Caco-2 (cell line): Measurements from ENCODE around the gene DTNB. TPM values are rescaled to one million over a fixed set of nuclear protein-coding genes. Genes with fewer than 3 reads are reported as not detected.

Source experiments
- BruUV-seq: library from RNA; stranded (reverse); fragments of 400-500 nt; replicated peaks from 2 replicates; lab custom pipeline; 2021; lab: Mats Ljungman, UMichigan
- CTCF ChIA-PET: fragments of 300-600 bp; sonication (Branson Sonifier 250); formaldehyde crosslinking; loops from one replicate; lab custom pipeline; 2022; ENCODE audit warnings: antibody characterized with exemption; lab: Charles Lee
- POLR2A ChIA-PET: fragments of 300-600 bp; sonication (Branson Sonifier 250); formaldehyde crosslinking; loops from one replicate; lab custom pipeline; 2022; ENCODE audit warnings: antibody characterized with exemption; lab: Charles Lee
- DNase-seq, 2 experiments: peaks; one replicate each; pipeline versions ENCODE4 v3.0.0 to v3.0.0-alpha.2; 2020 to 2022
- H3K27me3 ChIP-seq: replicated peaks from 2 replicates; pipeline ENCODE4 v1.6.0; 2011; ENCODE audit warnings: low read length; ENCODE audit not compliant: control insufficient read depth, insufficient read depth
- H3K36me3 ChIP-seq: 2 replicates; pipeline ENCODE4 v1.5.1; 2011; ENCODE audit warnings: low read length; ENCODE audit not compliant: control insufficient read depth, insufficient read depth
- H3K4me1 ChIP-seq: fragments of 250-450 bp; sonication (Bioruptor Pico); 2 replicates; pipeline ENCODE4 v1.5.1; 2020; ENCODE audit warnings: mild to moderate bottlenecking
- H3K4me3 ChIP-seq: 2 replicates; pipeline ENCODE4 v1.5.1; 2011; ENCODE audit warnings: low read depth, mild to moderate bottlenecking, control low read depth, low read length
- H3K9me3 ChIP-seq: fragments of 250-450 bp; sonication (Bioruptor Pico); 2 replicates; pipeline ENCODE4 v1.5.1; 2020; ENCODE audit warnings: mild to moderate bottlenecking, moderate library complexity
- H3K27ac Mint-ChIP-seq: one replicate; pipeline ENCODE4 v1.8.0; 2022; ENCODE audit warnings: mixed read lengths; ENCODE audit not compliant: unreplicated experiment
- H3K27me3 Mint-ChIP-seq: one replicate; pipeline ENCODE4 v1.8.0; 2022; ENCODE audit warnings: mixed read lengths; ENCODE audit not compliant: insufficient read depth, unreplicated experiment
- H3K36me3 Mint-ChIP-seq: one replicate; pipeline ENCODE4 v1.8.0; 2022; ENCODE audit warnings: mild to moderate bottlenecking, mixed read lengths; ENCODE audit not compliant: insufficient read depth, unreplicated experiment
- H3K4me1 Mint-ChIP-seq: one replicate; pipeline ENCODE4 v1.8.0; 2022; ENCODE audit warnings: low read depth, mixed read lengths; ENCODE audit not compliant: unreplicated experiment
- H3K4me3 Mint-ChIP-seq: one replicate; pipeline ENCODE4 v1.8.0; 2022; ENCODE audit warnings: mild to moderate bottlenecking, moderate library complexity, mixed read lengths; ENCODE audit not compliant: unreplicated experiment
- H3K9me3 Mint-ChIP-seq: one replicate; pipeline ENCODE4 v1.8.0; 2022; ENCODE audit warnings: mixed read lengths; ENCODE audit not compliant: unreplicated experiment
- CTCF ChIP-seq, 2 experiments: fragments of 200-600 bp in 1 of 2; IDR thresholded peaks; 1 replicate in 1 of 2; 2 replicates in 1 of 2; pipeline versions ENCODE4 v1.5.1 to v1.8.0; 2011 to 2022; ENCODE audit warnings: antibody characterized with exemption in 1 of 2, control low read depth in 1 of 2, inconsistent platforms in 1 of 2, low read depth in 1 of 2, low read length in 1 of 2, mild to moderate bottlenecking in 1 of 2, moderate library complexity in 1 of 2; ENCODE audit not compliant: insufficient read depth in 1 of 2, severe bottlenecking in 1 of 2, unreplicated experiment in 1 of 2
- intact Hi-C: fragments of 100-400 bp; cut with micrococcal nuclease; formaldehyde crosslinking; loops from one replicate; pipeline ENCODE4 v1.10.0; 2022; ENCODE audit not compliant: unreplicated experiment
- total RNA-seq: library from RNA; stranded (reverse); gene quantifications from 2 replicates; pipeline ENCODE4 v1.2.3, GENCODE V29; 2022

DTNB gene
- total RNA-seq, 1 experiment from 2014 or later = 50.4 TPM

- no peak for TF ChIP-seq CTCF (IDR thresholded peaks at IDR 0.05; ENCODE audit: insufficient read depth in 1 of 2, low read depth in 1 of 2, low read length in 1 of 2, severe bottlenecking in 1 of 2, unreplicated experiment in 1 of 2)
- intact Hi-C loops = no loop called here
- no peak overlapping the region for H3K4me3 Mint-ChIP-seq
- ChIA-PET CTCF (no interaction called here), POLR2A (no interaction called here)
- H3K9me3 Mint-ChIP-seq = no peaks in the 10 kb centered on the region
- DNase-seq = no peak
- H3K4me1 Mint-ChIP-seq = peaks cover 19% of the 10 kb centered on the region
- H3K36me3 Mint-ChIP-seq = peaks cover 5% of the 10 kb centered on the region
- no peak overlapping the region for H3K27ac Mint-ChIP-seq
- H3K27me3 Mint-ChIP-seq = no peaks in the 10 kb centered on the region
- Histone ChIP-seq H3K4me3 (no peak overlapping the region), H3K36me3 (no peaks in the 10 kb centered on the region; the same call in 1 of the 2 replicates), H3K27me3 (no peaks in the 10 kb centered on the region), H3K9me3 (no peaks in the 10 kb centered on the region), H3K4me1 (no peaks in the 10 kb centered on the region)
- BruUV-seq = no TSS peak
Measured at GRCh38 chr2:25588576-25588975, 84.8 kb downstream of the DTNB start.

- Mint-ChIP-seq H3K4me1 (peaks cover 19% of the 10 kb centered on the region), H3K9me3 (no peaks in the 10 kb centered on the region), H3K4me3 (no peak overlapping the region), H3K27me3 (no peaks in the 10 kb centered on the region), H3K27ac (no peak overlapping the region), H3K36me3 (peaks cover 10% of the 10 kb centered on the region)
- no peak for DNase-seq
- Histone ChIP-seq H3K4me1 (no peaks in the 10 kb centered on the region), H3K27me3 (no peaks in the 10 kb centered on the region), H3K4me3 (no peak overlapping the region), H3K9me3 (no peaks in the 10 kb centered on the region), H3K36me3 (no peaks in the 10 kb centered on the region; the same call in 1 of the 2 replicates)
- TF ChIP-seq CTCF (IDR thresholded peaks at IDR 0.05; ENCODE audit: insufficient read depth in 1 of 2, low read depth in 1 of 2, low read length in 1 of 2, severe bottlenecking in 1 of 2, unreplicated experiment in 1 of 2) = no peak
- intact Hi-C loops = no loop called here
- POLR2A ChIA-PET = no interaction called here
- no TSS peak for BruUV-seq
- CTCF ChIA-PET = no interaction called here
Measured at GRCh38 chr2:25587361-25587760, 86.0 kb downstream of the DTNB start.

GRCh38 chr2:25586726-25587144, 86.6 kb downstream of the DTNB start:
- no peak for DNase-seq
- H3K4me3 ChIP-seq = no peak overlapping the region
- intact Hi-C loops = no loop called here
- H3K36me3 ChIP-seq = no peaks in the 10 kb centered on the region; the same call in 1 of the 2 replicates
- no peak overlapping the region for H3K4me3 Mint-ChIP-seq
- no peak for TF ChIP-seq CTCF (IDR thresholded peaks at IDR 0.05; ENCODE audit: insufficient read depth in 1 of 2, low read depth in 1 of 2, low read length in 1 of 2, severe bottlenecking in 1 of 2, unreplicated experiment in 1 of 2)
- H3K36me3 Mint-ChIP-seq = peaks cover 10% of the 10 kb centered on the region
- H3K27me3 ChIP-seq = no peaks in the 10 kb centered on the region
- H3K27me3 Mint-ChIP-seq = no peaks in the 10 kb centered on the region
- POLR2A ChIA-PET = no interaction called here
- H3K9me3 Mint-ChIP-seq = no peaks in the 10 kb centered on the region
- no peak overlapping the region for H3K27ac Mint-ChIP-seq
- CTCF ChIA-PET = interaction anchor here (0.5 kb wide), 1 partner anchor 190 kb away, joined by 4 read pairs; no protein-coding TSS in a partner anchor
- H3K9me3 ChIP-seq = no peaks in the 10 kb centered on the region
- H3K4me1 ChIP-seq = no peaks in the 10 kb centered on the region
- BruUV-seq = no TSS peak
- peaks cover 19% of the 10 kb centered on the region for H3K4me1 Mint-ChIP-seq
